HG03460 (cell line): ENCODE data around the gene SLC5A10.
"Not testable (repeated sequence)": the region's sequence is repeated elsewhere in the genome, so short reads cannot be mapped to it uniquely, and the experiment has no call there.

Experiments used
- ATAC-seq: cut with Tn5 transposase; IDR thresholded peaks from one replicate; pipeline ENCODE4 v1.9.1; 2021; ENCODE audit not compliant: unreplicated experiment

The SLC5A10 gene

DNA sequence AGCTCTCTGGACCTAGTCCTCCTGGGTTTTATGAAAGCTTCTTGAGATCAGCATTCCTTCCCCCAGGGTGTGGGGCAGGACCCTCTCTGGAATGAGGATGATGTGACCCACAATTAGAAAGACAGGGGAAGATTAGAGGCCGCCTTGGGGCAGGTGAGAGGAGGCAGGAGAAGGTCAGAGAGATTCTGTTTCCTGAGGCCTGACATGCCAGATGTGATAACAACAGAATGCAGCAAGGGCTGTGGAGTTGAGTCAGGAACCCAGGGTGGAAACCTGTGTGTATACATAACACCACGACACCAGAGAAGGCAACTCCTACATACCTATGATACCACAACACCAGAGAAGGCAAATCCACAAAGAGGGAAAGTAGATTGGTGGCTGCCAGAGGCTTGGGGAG, 5.4 kb upstream of the SLC5A10 start:
- ATAC-seq, result no peak

DNA sequence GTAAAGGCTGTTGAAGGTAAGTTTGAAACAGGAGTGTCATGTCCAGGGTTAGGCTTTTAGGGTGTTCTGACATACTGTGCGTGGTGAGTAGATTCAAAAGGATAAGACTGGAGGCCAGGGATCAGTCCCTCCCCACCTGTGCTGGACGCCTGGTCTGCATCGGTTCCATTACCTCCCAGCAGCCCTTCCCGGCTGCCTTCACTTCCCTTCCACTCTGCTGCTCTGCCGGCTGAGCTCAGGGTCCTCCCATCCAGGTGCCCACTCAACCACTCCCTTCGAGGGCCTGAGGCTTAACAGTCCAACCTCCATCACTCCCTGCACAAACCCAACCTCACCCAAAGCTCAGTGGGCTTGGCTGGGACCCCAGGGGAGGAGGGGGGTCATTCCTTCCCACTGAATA, 4.1 kb upstream of the SLC5A10 start:
- ATAC-seq, result no peak

DNA sequence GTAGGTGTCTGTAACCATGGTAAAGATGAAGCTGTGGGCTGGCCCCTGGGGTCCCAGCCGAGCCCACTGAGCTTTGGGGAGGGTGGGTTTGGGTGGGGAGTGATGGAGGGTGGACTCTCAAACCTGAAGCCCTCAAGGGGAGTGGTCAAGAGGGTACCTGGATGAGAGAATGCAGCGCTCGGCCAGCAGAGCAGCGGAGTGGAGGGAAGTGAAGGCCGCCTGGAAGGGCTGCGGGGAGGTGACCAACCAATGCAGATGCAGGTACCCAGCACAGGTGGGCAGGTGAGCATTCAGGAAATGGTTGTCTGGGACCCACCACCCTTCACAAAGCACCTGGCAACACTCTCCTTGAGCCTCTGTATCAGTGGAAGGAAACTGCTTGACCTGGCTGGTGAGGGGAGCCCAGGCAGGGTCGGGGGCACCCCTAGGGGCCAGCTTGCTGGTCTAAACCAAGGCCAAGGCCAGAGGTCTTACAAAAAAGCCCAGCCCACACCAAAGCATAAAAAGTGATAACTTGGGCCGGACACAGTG, 3.4 kb upstream of the SLC5A10 start:
- ATAC-seq, result no peak

DNA sequence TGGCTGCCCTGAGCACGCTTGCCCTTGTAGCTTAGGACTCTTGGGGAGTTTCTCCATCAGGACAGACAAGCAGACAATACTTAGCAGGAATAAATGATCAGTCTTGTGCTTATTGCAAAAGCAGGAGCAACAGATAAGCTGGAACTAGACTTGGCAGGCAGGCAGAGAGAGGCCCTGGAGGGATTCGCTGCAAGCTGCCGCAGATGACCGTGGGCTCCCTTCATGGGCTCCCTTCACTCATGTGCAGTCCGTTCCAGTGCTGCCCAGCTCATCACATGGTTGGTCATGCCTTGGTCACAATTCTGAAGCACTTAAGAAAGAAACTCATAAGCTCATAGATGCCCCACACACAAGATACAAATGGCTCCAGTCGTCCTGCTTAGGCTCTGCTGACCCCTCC, 2.4 kb upstream of the SLC5A10 start:
- ATAC-seq, result no peak

- ATAC-seq, result no peak
Observed at GRCh38 chr17:18950346-18950745, 1.6 kb upstream of the SLC5A10 start.

- no peak for ATAC-seq
Observed at GRCh38 chr17:18950944-18951905, 740 bp upstream of the SLC5A10 start.

DNA sequence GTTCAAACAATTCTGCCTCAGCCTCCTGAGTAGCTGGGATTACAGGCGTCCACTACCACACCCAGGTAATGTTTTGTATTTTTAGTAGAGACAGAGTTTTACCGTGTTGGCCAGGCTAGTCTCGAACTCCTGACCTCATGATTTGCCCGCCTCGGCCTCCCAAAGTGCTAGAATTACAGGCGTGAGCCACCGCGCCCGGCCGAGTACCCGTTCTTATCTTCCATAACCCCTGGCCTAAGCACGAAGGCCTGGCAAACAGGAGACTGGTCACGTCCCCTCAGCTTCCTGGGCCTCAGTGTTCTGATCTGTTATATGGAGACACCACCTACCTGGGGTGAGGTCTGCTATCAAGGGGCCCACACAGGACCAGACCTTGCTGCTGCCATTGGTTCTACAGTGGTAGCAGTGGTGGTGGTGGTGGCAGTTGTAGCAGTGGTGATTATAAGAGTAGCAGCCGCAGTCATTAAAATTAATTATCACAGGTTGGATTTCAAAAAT, 1.3 kb downstream of the SLC5A10 start:
- no peak for ATAC-seq

DNA sequence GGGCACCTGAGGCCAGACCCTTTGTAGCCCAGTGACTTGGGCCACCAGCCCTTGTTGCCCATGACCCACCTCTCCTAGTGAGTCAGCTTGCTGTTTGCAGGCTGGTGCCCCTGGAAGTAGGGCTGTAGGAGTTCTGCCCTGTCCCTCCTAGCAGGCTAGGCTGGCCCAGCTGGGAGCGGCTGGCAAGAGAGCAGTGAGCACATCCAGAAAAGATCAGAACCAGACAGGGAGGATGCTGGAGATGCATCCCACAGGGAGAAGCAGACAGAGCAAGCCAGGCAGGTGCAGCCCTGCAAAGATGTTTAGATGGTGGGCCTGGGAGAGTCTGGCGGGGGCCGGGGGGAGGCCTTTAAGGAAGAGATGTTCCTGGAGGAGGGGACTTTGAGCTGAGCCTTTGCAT, 2.4 kb downstream of the SLC5A10 start:
- ATAC-seq, result no peak

- no peak for ATAC-seq
Observed at GRCh38 chr17:18955009-18955408, 3.0 kb downstream of the SLC5A10 start.

DNA sequence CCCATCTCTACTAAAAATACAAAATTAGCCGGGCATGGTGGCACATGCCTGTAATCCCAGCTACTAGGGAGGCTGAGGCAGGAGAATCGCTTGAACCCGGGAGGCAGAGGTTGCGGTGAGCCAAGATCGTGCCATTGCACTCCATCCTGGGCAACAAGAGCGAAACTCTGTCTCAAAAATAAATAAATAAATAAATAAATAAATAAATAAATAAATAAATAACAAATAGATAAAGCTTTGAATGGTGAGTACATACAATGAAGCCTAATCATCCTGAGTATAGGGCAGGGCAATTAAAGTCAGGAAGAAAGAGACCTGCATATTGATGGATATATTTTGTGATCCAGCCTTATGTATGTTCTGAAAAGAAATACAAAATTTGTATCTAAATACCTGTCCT, 4.1 kb downstream of the SLC5A10 start:
- not testable (repeated sequence) for ATAC-seq

DNA sequence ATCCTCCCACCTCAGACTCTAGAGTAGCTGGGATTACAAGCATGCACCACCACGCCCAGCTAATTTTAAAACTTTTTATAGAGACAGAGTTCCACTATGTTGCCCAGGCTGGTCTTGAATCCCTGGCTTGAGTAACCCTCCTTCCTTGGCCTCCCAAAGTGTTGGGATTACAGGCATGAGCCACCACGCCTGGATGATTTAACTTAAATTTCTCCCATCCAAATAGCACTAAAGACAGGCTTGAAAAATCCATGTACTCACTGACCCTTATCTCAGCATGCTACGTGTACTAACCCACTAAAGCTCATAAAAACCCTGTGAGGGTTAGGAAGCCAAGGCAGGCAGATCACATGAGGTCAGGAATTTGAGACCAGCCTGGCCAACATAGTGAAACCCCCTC, 4.6 kb downstream of the SLC5A10 start:
- no peak for ATAC-seq

DNA sequence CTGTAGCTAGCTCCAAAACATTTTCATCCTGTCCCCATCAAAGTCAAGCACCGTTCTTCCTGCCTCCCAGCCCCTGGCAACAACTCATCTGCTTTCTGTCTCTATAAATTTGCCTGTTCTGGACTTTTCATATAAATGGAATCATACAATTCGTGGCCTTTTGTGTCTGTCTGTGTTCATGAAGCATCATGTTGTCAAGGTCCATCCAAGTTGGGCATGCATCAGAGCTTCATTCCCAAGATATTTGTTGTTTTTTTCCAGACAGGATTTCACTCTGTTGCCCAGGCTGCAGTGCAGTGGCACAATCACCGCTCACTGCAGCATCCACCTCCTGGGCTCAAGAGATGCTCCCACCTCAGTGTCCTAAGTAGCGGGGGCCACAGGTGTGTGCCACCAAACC, 5.9 kb downstream of the SLC5A10 start:
- no peak for ATAC-seq

DNA sequence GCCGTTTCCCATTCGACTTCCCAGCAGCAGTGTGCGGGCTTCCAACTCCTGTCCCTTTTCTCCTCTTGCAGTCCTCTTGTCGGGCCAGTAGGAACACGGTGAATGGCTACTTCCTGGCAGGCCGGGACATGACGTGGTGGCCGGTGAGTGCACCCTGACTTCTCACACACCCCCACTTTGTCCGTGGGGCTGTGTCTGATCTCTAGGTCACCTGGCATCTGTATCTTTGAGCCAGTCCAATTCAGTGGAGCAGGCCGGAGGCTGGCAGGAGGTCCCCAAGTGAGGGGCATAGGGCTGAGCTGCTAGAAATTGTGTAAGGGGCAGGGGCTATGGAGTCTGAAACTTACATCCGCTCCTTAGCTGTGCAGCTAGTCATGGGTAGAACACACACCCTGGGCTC, 6.6 kb downstream of the SLC5A10 start:
- ATAC-seq, result no peak

DNA sequence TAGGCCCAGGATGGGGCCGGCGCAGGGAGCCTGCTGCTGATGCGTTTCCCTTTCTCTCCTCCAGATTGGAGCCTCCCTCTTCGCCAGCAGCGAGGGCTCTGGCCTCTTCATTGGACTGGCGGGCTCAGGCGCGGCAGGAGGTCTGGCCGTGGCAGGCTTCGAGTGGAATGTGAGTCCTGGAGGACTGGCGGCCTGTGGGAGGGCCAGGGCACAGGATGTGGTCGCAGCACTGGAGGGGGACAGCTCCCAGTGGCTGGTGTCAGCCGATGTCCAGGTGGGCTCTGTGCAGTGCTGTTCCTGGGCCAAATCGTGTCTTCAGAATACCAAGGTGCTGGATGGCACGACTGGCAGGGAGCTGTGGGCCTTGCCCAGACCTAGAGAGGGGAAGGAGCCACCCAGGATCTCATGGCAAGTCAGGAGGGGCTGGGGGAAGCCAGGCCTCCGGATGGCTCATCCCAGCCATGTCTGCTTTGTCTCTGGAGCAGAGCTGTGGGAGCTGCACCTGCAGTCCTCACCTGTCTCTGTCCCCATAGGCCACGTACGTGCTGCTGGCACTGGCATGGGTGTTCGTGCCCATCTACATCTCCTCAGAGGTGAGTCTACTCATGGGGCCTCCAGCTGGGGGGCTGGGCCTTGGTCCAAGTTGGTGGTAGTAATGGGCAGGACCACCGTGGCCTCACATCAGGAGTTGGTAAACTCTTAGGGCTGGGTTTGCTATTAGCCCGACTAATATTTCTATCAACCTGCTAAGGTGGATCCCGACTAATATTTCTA, 7.3 kb downstream of the SLC5A10 start:
- ATAC-seq, result no peak

- ATAC-seq, result no peak
Observed at GRCh38 chr17:18959845-18960240, 7.9 kb downstream of the SLC5A10 start.

DNA sequence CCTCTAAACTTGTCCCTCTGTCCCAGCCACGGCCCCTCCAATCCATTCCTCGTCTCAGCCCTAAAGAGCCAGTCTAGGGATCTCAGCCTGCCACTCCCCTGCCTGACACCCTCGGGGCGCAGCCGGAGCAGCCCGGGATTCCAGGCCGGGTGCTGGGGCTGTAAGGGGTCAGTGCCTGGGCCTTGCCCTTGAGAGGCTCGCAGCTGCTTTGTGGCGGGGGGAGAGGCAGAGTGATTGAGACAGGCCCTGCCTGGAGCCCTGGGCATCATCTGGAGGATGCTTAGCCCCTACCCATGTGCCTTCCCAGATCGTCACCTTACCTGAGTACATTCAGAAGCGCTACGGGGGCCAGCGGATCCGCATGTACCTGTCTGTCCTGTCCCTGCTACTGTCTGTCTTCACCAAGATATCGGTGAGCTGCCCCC, 8.3 kb downstream of the SLC5A10 start:
- no peak for ATAC-seq

DNA sequence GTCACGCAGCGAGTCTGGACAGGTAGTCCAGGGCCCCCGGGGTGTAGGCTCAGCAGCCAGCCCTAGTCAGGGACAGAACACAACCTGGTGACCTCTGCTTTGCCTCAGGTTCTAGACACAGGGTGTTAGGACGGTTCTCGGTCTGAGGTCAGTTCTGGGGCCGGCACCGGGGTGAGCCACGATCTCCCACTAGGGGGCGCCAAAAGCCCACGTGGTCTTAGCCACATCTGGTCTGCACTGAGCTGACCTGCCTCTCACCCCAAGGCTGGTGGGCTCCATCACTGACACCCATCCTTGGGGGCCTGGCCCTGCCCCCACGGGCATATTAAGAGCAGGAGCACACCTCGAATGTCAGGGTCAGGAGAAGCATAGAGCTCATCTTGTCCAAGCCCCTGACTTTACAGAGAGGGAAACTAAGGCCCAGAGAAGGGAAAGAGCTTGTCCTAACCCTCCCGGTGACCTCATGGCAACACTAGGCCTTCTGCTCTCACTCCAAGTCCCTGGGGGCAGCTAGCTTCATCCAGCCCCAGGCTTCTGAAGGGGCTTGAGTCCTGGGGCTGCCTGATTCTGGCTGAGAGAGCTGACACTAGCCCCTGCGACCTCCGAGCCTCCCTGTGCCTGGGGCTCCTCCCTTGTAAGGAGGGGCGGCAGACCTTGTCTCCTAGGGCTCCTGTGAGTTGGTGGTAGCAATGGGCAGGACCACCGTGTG, 9.0 kb downstream of the SLC5A10 start:
- peak; percentile 68 for ATAC-seq

- no peak for ATAC-seq
Observed at GRCh38 chr17:18961634-18962493, 9.9 kb downstream of the SLC5A10 start.

DNA sequence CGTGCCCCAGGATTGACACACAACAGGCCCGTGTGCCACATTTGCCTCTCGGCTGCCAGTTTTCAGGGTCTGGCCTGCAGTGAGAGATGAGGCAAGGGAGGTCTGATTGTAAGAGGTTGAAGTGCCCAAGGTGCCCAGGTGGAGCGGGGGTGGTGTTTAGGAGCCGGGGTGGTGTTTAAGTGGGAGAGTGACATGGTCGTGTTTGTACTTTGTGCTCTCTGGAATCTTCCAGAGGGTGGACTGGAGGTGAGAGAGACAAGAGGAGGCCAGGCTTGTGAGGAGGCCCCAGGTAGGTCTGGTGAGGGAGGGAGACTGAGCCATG, 10.5 kb downstream of the SLC5A10 start:
- ATAC-seq, result no peak
